Caco-2 (cell line): Measurements from ENCODE around the gene SEPTIN10. TPM values are rescaled to one million over a fixed set of nuclear protein-coding genes. Genes with fewer than 3 reads are reported as not detected.

Experiments used
- BruUV-seq: library from RNA; stranded (reverse); fragments of 400-500 nt; replicated peaks from 2 replicates; lab custom pipeline; 2021; lab: Mats Ljungman, UMichigan
- CTCF ChIA-PET: fragments of 300-600 bp; sonication (Branson Sonifier 250); formaldehyde crosslinking; loops from one replicate; lab custom pipeline; 2022; ENCODE audit warnings: antibody characterized with exemption; lab: Charles Lee
- POLR2A ChIA-PET: fragments of 300-600 bp; sonication (Branson Sonifier 250); formaldehyde crosslinking; loops from one replicate; lab custom pipeline; 2022; ENCODE audit warnings: antibody characterized with exemption; lab: Charles Lee
- DNase-seq, 2 experiments: peaks; one replicate each; pipeline versions ENCODE4 v3.0.0 to v3.0.0-alpha.2; 2020 to 2022
- H3K27me3 ChIP-seq: replicated peaks from 2 replicates; pipeline ENCODE4 v1.6.0; 2011; ENCODE audit warnings: low read length; ENCODE audit not compliant: control insufficient read depth, insufficient read depth
- H3K36me3 ChIP-seq: 2 replicates; pipeline ENCODE4 v1.5.1; 2011; ENCODE audit warnings: low read length; ENCODE audit not compliant: control insufficient read depth, insufficient read depth
- H3K4me1 ChIP-seq: fragments of 250-450 bp; sonication (Bioruptor Pico); 2 replicates; pipeline ENCODE4 v1.5.1; 2020; ENCODE audit warnings: mild to moderate bottlenecking
- H3K4me3 ChIP-seq: 2 replicates; pipeline ENCODE4 v1.5.1; 2011; ENCODE audit warnings: low read depth, mild to moderate bottlenecking, control low read depth, low read length
- H3K9me3 ChIP-seq: fragments of 250-450 bp; sonication (Bioruptor Pico); 2 replicates; pipeline ENCODE4 v1.5.1; 2020; ENCODE audit warnings: mild to moderate bottlenecking, moderate library complexity
- H3K27ac Mint-ChIP-seq: one replicate; pipeline ENCODE4 v1.8.0; 2022; ENCODE audit warnings: mixed read lengths; ENCODE audit not compliant: unreplicated experiment
- H3K27me3 Mint-ChIP-seq: one replicate; pipeline ENCODE4 v1.8.0; 2022; ENCODE audit warnings: mixed read lengths; ENCODE audit not compliant: insufficient read depth, unreplicated experiment
- H3K36me3 Mint-ChIP-seq: one replicate; pipeline ENCODE4 v1.8.0; 2022; ENCODE audit warnings: mild to moderate bottlenecking, mixed read lengths; ENCODE audit not compliant: insufficient read depth, unreplicated experiment
- H3K4me1 Mint-ChIP-seq: one replicate; pipeline ENCODE4 v1.8.0; 2022; ENCODE audit warnings: low read depth, mixed read lengths; ENCODE audit not compliant: unreplicated experiment
- H3K4me3 Mint-ChIP-seq: one replicate; pipeline ENCODE4 v1.8.0; 2022; ENCODE audit warnings: mild to moderate bottlenecking, moderate library complexity, mixed read lengths; ENCODE audit not compliant: unreplicated experiment
- H3K9me3 Mint-ChIP-seq: one replicate; pipeline ENCODE4 v1.8.0; 2022; ENCODE audit warnings: mixed read lengths; ENCODE audit not compliant: unreplicated experiment
- CTCF ChIP-seq, 2 experiments: fragments of 200-600 bp in 1 of 2; IDR thresholded peaks; 1 replicate in 1 of 2; 2 replicates in 1 of 2; pipeline versions ENCODE4 v1.5.1 to v1.8.0; 2011 to 2022; ENCODE audit warnings: antibody characterized with exemption in 1 of 2, control low read depth in 1 of 2, inconsistent platforms in 1 of 2, low read depth in 1 of 2, low read length in 1 of 2, mild to moderate bottlenecking in 1 of 2, moderate library complexity in 1 of 2; ENCODE audit not compliant: insufficient read depth in 1 of 2, severe bottlenecking in 1 of 2, unreplicated experiment in 1 of 2
- intact Hi-C: fragments of 100-400 bp; cut with micrococcal nuclease; formaldehyde crosslinking; loops from one replicate; pipeline ENCODE4 v1.10.0; 2022; ENCODE audit not compliant: unreplicated experiment
- total RNA-seq: library from RNA; stranded (reverse); gene quantifications from 2 replicates; pipeline ENCODE4 v1.2.3, GENCODE V29; 2022

The SEPTIN10 gene
- total RNA-seq, 1 experiment from 2014 or later = 83.7 TPM

DNA sequence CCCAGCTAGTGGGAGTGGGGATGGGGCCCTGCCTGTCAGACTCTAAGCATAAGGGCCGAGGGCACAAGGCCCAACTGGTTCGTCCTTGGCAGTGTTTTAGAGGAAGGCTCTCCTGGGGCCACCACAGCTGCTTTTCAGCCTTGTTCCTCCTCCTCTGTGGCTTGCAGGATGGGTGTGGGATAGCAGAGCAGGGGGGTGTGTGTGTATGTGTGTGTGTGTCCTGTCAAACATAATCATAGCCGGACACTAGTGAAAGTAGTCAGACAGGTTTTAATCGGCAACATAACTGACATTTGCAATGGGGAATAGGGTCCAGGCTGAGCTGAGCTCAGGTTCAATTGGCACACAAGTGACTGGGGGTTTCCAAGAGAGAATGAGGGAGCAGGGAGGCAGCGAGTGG is 114.2 kb downstream of the SEPTIN10 start:
- H3K27ac Mint-ChIP-seq = peak overlapping the region; percentile 2
- no peaks in the 10 kb centered on the region for H3K27me3 ChIP-seq
- no peaks in the 10 kb centered on the region for H3K4me1 ChIP-seq
- no peak overlapping the region for H3K4me3 Mint-ChIP-seq
- intact Hi-C loops = no loop called here
- H3K36me3 Mint-ChIP-seq = no peaks in the 10 kb centered on the region
- peaks cover 7% of the 10 kb centered on the region for H3K4me1 Mint-ChIP-seq
- no peak overlapping the region for H3K4me3 ChIP-seq
- POLR2A ChIA-PET = no interaction called here
- BruUV-seq = no TSS peak
- H3K27me3 Mint-ChIP-seq = peaks cover 6% of the 10 kb centered on the region
- CTCF ChIA-PET = interaction anchor here (1.1 kb wide), 1 partner anchor 11 kb away, joined by 5 read pairs; no protein-coding TSS in a partner anchor
- no peaks in the 10 kb centered on the region for H3K36me3 ChIP-seq
- H3K9me3 Mint-ChIP-seq = no peaks in the 10 kb centered on the region
- peak in 1 of 2 experiments; percentile 46 for DNase-seq
- no peaks in the 10 kb centered on the region for H3K9me3 ChIP-seq
- no peak for TF ChIP-seq CTCF (IDR thresholded peaks at IDR 0.05; ENCODE audit: insufficient read depth in 1 of 2, low read depth in 1 of 2, low read length in 1 of 2, severe bottlenecking in 1 of 2, unreplicated experiment in 1 of 2)

GRCh38 chr2:109498906-109499305 is 114.9 kb downstream of the SEPTIN10 start:
- no peaks in the 10 kb centered on the region for H3K9me3 Mint-ChIP-seq
- ChIA-PET POLR2A (no interaction called here), CTCF (interaction anchor here (1.1 kb wide), 1 partner anchor 11 kb away, joined by 5 read pairs; no protein-coding TSS in a partner anchor)
- DNase-seq = no peak
- H3K4me1 Mint-ChIP-seq = peaks cover 7% of the 10 kb centered on the region
- H3K27me3 Mint-ChIP-seq = peaks cover 6% of the 10 kb centered on the region
- H3K4me3 Mint-ChIP-seq = no peak overlapping the region
- Histone ChIP-seq H3K9me3 (no peaks in the 10 kb centered on the region), H3K36me3 (no peaks in the 10 kb centered on the region), H3K4me3 (no peak overlapping the region), H3K27me3 (no peaks in the 10 kb centered on the region), H3K4me1 (no peaks in the 10 kb centered on the region)
- no peak for TF ChIP-seq CTCF (IDR thresholded peaks at IDR 0.05; ENCODE audit: insufficient read depth in 1 of 2, low read depth in 1 of 2, low read length in 1 of 2, severe bottlenecking in 1 of 2, unreplicated experiment in 1 of 2)
- H3K36me3 Mint-ChIP-seq = no peaks in the 10 kb centered on the region
- no peak overlapping the region for H3K27ac Mint-ChIP-seq
- no TSS peak for BruUV-seq
- intact Hi-C loops = no loop called here

DNA sequence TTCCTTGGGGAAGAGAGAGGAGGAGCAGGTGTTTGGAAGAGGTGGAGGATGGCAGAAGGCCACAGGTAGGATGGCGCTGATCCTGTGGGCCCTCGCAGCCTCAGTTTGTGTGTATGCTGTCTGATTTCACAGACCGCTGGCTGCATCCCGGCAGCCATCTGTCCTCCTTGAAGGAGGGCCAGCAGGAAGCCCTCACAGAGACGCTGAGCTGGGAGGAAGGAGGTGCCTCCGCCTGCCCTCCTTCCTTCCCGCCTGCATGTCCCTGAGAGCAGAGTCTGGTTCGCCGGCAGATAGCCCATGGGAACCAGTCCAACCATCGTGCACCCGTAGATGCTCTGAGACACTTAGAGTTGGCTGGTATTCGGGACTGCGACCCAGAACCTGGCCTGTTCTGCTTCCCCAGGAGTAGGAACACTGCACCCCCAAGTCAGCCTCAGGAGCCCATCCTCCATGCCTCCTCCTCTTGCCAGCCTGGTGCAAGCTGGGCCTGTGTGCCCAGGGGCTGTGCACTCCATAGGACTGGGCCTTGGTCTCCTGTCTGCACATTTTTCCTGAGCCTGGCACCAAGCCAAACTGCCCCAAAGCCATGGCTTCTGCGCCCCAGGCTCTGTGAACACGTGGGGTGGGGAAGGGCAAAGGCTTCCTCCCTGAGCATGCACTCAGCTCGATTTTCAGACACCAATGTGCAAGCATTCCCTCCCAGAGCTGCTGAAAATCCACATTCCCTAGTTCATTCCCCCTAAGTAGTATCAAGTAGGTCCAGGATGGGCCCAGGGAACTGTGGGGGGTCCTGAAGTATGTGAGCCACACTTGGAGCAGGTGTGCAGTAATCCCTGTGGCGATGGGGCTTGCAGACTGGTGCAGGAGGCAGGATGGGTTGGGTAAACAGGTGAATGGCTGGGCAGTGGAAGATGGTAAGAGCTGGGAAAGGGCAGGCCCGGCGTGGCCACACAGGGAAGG is 115.6 kb downstream of the SEPTIN10 start:
- CTCF ChIA-PET = interaction anchor here (1.3 kb wide), 1 partner anchor 12 kb away, joined by 4 read pairs; no protein-coding TSS in a partner anchor
- H3K36me3 Mint-ChIP-seq = no peaks in the 10 kb centered on the region

More for the DNA sequence above, 115.6 kb downstream of the SEPTIN10 start:
- intact Hi-C loops = no loop called here
- no peaks in the 10 kb centered on the region for H3K9me3 ChIP-seq
- Mint-ChIP-seq H3K9me3 (no peaks in the 10 kb centered on the region), H3K27me3 (peaks cover 6% of the 10 kb centered on the region), H3K4me3 (no peak overlapping the region), H3K4me1 (peaks cover 7% of the 10 kb centered on the region), H3K27ac (no peak overlapping the region)
- H3K36me3 ChIP-seq = no peaks in the 10 kb centered on the region
- BruUV-seq = no TSS peak
- H3K4me3 ChIP-seq = no peak overlapping the region
- no peak for DNase-seq
- no peak for TF ChIP-seq CTCF (IDR thresholded peaks at IDR 0.05; ENCODE audit: insufficient read depth in 1 of 2, low read depth in 1 of 2, low read length in 1 of 2, severe bottlenecking in 1 of 2, unreplicated experiment in 1 of 2)
- no peaks in the 10 kb centered on the region for H3K4me1 ChIP-seq
- POLR2A ChIA-PET = no interaction called here
- H3K27me3 ChIP-seq = no peaks in the 10 kb centered on the region
